Activated B cell treated with CpG ODN at 0.5 μM for 24 hours (primary cell): ENCODE data around the gene RFC4. TPM values are rescaled to one million over a fixed set of nuclear protein-coding genes. Genes with fewer than 3 reads are reported as not detected.

ENCODE experiments used
- ATAC-seq: fragments of 200-7000 bp; cut with Tn5 transposase; one replicate; pipeline ENCODE4 v1.10.0; 2021; ENCODE audit warnings: low read depth, mild to moderate bottlenecking, moderate library complexity
- CTCF ChIA-PET: fragments of 350-600 bp; sonication (Branson Sonifier 250); formaldehyde crosslinking; loops from one replicate; lab custom pipeline; 2021; ENCODE audit warnings: antibody characterized with exemption; lab: Charles Lee
- POLR2A ChIA-PET: fragments of 350-600 bp; sonication (Branson Sonifier 250); formaldehyde crosslinking; loops from one replicate; lab custom pipeline; 2021; ENCODE audit warnings: antibody characterized with exemption; lab: Charles Lee
- DNase-seq: peaks from one replicate; pipeline ENCODE4 v3.0.0; 2022
- H3K27ac Mint-ChIP-seq: one replicate; pipeline ENCODE4 v1.8.0; 2020; ENCODE audit warnings: mixed read lengths
- H3K27me3 Mint-ChIP-seq: one replicate; pipeline ENCODE4 v1.8.0; 2021; ENCODE audit warnings: mixed read lengths
- H3K36me3 Mint-ChIP-seq: one replicate; pipeline ENCODE4 v1.8.0; 2021; ENCODE audit warnings: low read depth, mixed read lengths
- H3K4me1 Mint-ChIP-seq: one replicate; pipeline ENCODE4 v1.8.0; 2021; ENCODE audit warnings: mixed read lengths
- H3K4me3 Mint-ChIP-seq: one replicate; pipeline ENCODE4 v1.8.0; 2020; ENCODE audit warnings: mild to moderate bottlenecking, mixed read lengths
- H3K9me3 Mint-ChIP-seq: one replicate; pipeline ENCODE4 v1.8.0; 2020; ENCODE audit warnings: mixed read lengths
- CTCF ChIP-seq: fragments of 200-600 bp; IDR thresholded peaks from one replicate; pipeline ENCODE4 v1.8.0; 2022; ENCODE audit warnings: antibody characterized with exemption, mild to moderate bottlenecking
- intact Hi-C: fragments of 100-400 bp; cut with micrococcal nuclease; formaldehyde crosslinking; loops from one replicate; pipeline ENCODE4 v1.15.1; 2024
- total RNA-seq: library from RNA; stranded (reverse); gene quantifications from 2 replicates; pipeline ENCODE4 v1.2.3, GENCODE V29; 2022

Gene RFC4
- total RNA-seq, 1 donor from 2014 or later = 29.9 TPM

GRCh38 chr3:186787642-186788481 lies 18.4 kb downstream of the RFC4 start:
- no peaks in the 10 kb centered on the region for H3K9me3 Mint-ChIP-seq
- H3K4me1 Mint-ChIP-seq = peaks cover 55% of the 10 kb centered on the region
- TF ChIP-seq CTCF = no peak
- no peak for ATAC-seq
- intact Hi-C loops = loop anchor here (10.0 kb wide), 1 partner anchor 533 kb away; no protein-coding TSS in a partner anchor
- H3K4me3 Mint-ChIP-seq = peak overlapping the region; percentile 98
- ChIA-PET POLR2A (interaction anchor here (0.6 to 3.1 kb wide), 5 partner anchors 15 to 306 kb away, joined by 3 to 10 read pairs (median 3); no protein-coding TSS in a partner anchor), CTCF (no interaction called here)
- DNase-seq = no peak
- H3K27me3 Mint-ChIP-seq = no peaks in the 10 kb centered on the region
- H3K27ac Mint-ChIP-seq = peak overlapping the region; percentile 54
- H3K36me3 Mint-ChIP-seq = peaks cover 93% of the 10 kb centered on the region

GRCh38 chr3:186786922-186787321 lies 19.4 kb downstream of the RFC4 start:
- ChIA-PET CTCF (no interaction called here), POLR2A (interaction anchor here (3.1 kb wide), 1 partner anchor 14 kb away, joined by 10 read pairs; no protein-coding TSS in a partner anchor)
- ATAC-seq (no peak), DNase-seq (no peak)
- peak overlapping the region; percentile 65 for H3K27ac Mint-ChIP-seq
- intact Hi-C loops = loop anchor here (10.0 kb wide), 1 partner anchor 532 kb away; no protein-coding TSS in a partner anchor
- H3K4me3 Mint-ChIP-seq = peak overlapping the region; percentile 98
- TF ChIP-seq CTCF = no peak
- H3K27me3 Mint-ChIP-seq = no peaks in the 10 kb centered on the region
- peaks cover 61% of the 10 kb centered on the region for H3K4me1 Mint-ChIP-seq
- peaks cover 88% of the 10 kb centered on the region for H3K36me3 Mint-ChIP-seq
- H3K9me3 Mint-ChIP-seq = no peaks in the 10 kb centered on the region

DNA sequence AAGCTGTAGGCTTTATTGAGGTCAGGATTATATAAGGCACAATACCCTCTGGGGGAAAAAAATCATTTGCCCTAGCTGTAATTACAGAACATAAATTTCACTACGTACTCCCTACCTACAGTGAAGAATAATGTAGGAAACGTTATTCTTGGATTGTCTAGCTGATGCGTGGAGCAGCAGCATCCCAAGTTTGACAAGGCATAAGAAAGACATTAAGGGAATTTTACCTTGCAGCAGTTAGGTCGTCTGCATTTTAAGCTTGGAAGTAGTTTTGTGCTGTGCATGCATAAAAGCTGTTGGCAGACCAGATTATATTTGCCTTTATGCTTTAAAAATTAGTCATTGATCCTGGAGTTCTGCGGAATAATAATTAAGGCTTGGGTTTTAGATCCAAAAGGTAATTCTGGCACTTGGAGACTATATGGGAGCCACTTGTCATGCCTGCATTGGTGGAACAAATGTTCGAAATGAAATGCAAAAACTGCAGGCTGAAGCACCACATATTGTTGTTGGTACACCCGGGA lies 20.7 kb downstream of the RFC4 start:
- intact Hi-C loops = loop anchor here (10.0 kb wide), 1 partner anchor 531 kb away; no protein-coding TSS in a partner anchor

DNA sequence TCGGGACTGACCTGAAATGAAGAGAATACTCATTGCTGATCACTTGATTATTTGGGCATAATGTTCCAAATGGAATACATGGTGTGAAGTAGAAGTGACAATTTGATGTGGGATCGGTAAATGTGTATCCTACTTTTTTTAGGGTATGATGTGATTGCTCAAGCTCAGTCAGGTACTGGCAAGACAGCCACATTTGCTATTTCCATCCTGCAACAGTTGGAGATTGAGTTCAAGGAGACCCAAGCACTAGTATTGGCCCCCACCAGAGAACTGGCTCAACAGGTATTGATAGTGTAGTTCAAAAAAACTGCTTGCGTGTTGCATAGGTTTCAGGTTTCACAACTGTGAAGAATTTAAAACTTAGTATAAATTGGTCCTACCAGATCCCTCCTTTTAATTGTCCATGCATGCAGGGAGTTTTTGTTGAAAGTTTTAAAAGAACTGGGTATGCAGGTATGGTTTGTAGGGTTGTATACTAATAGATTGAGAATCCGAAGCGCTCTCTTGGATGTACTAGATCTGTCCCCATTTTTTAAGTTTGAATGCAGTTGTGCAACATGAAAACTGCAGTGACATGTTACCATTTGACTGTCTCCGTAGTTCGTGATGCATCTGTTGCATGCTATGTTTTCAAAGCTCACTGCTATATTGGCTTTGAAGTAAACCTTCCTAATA lies 21.3 kb downstream of the RFC4 start:
- no peaks in the 10 kb centered on the region for H3K27me3 Mint-ChIP-seq
- DNase-seq (no peak), ATAC-seq (no peak)
- peak overlapping the region; percentile 98 for H3K4me3 Mint-ChIP-seq
- H3K27ac Mint-ChIP-seq = peak overlapping the region; percentile 99
- intact Hi-C loops = loop anchor here (5.0 to 10.0 kb wide), 3 partner anchors 232 to 678 kb away; partner anchors contain the start of gene ETV5
- no peaks in the 10 kb centered on the region for H3K9me3 Mint-ChIP-seq
- no peak for TF ChIP-seq CTCF
- H3K36me3 Mint-ChIP-seq = peaks cover 70% of the 10 kb centered on the region
- ChIA-PET CTCF (interaction anchor here (1.2 to 1.8 kb wide), 3 partner anchors 12 to 167 kb away, joined by 3 to 7 read pairs (median 5); no protein-coding TSS in a partner anchor), POLR2A (interaction anchor here (1.0 to 6.0 kb wide), 15 partner anchors 7 to 853 kb away, joined by 3 to 258 read pairs (median 18); partner anchors contain the start of genes DNAJB11, RFC4 and TRA2B)
- peaks cover 61% of the 10 kb centered on the region for H3K4me1 Mint-ChIP-seq

More for the DNA sequence above, 20.7 kb downstream of the RFC4 start:
- ATAC-seq = no peak
- no peak for TF ChIP-seq CTCF
- H3K27ac Mint-ChIP-seq = peak overlapping the region; percentile 99
- no peaks in the 10 kb centered on the region for H3K27me3 Mint-ChIP-seq
- H3K36me3 Mint-ChIP-seq = peaks cover 76% of the 10 kb centered on the region
- peak overlapping the region; percentile 98 for H3K4me3 Mint-ChIP-seq
- peaks cover 61% of the 10 kb centered on the region for H3K4me1 Mint-ChIP-seq
- H3K9me3 Mint-ChIP-seq = no peaks in the 10 kb centered on the region
- DNase-seq = no peak
- ChIA-PET CTCF (interaction anchor here (1.2 kb wide), 1 partner anchor 36 kb away, joined by 5 read pairs; no protein-coding TSS in a partner anchor), POLR2A (interaction anchor here (1.0 to 6.0 kb wide), 5 partner anchors 14 to 848 kb away, joined by 5 to 258 read pairs (median 46); partner anchors contain the start of genes DNAJB11, RFC4 and TRA2B)
